HG02938 (cell line): ENCODE data around the gene PDGFRB.

Experiments used
- ATAC-seq: cut with Tn5 transposase; IDR thresholded peaks from one replicate; pipeline ENCODE4 v1.9.1; 2021; ENCODE audit warnings: mild to moderate bottlenecking, moderate library complexity; ENCODE audit not compliant: unreplicated experiment

PDGFRB gene

DNA sequence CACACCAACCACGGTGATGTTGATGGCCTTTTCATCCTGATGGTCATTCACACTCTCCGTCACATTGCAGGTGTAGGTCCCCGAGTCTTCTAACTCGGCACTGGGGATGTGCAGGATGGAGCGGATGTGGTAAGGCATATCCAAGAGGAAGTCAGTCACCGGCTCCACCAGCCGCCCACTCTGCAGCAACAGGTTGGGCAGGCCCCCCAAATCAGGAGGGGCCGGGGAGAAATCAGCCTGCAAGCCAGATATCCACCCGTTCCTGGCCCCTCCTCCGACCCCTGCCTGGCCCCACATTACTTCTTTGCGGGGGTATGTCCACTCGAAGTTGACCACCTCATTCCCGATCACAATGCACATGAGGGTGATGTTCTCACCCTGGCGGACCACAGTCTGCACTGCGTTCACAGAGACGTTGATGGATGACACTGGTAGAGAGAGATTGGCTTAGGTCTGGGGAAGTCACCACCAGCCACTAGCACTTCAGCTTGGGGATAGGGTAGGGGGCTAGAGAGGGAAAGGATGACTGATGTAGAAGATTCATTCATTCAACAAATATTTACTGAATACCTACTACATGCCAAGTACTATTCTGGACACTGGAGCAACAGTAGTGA is 22.0 kb downstream of the PDGFRB start:
- no peak for ATAC-seq

DNA sequence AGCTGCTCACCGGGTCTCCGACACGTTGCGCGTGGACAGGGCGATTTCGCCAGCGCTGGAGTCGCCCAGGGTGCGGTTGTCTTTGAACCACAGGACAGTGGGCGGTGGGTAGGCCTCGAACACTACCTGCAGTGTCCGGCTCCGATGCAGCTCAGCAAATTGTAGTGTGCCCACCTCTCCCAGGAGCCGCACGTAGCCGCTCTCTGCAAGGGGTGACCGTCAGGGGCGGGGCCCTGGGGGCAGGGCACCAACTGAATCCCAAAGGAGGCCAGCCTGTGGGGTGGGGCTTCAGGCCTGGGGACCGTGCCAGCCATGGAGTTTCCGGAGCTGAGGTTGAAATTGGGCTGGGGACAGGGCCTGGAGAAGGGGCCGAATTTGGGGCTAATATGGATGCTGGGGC is 22.9 kb downstream of the PDGFRB start:
- no peak for ATAC-seq

DNA sequence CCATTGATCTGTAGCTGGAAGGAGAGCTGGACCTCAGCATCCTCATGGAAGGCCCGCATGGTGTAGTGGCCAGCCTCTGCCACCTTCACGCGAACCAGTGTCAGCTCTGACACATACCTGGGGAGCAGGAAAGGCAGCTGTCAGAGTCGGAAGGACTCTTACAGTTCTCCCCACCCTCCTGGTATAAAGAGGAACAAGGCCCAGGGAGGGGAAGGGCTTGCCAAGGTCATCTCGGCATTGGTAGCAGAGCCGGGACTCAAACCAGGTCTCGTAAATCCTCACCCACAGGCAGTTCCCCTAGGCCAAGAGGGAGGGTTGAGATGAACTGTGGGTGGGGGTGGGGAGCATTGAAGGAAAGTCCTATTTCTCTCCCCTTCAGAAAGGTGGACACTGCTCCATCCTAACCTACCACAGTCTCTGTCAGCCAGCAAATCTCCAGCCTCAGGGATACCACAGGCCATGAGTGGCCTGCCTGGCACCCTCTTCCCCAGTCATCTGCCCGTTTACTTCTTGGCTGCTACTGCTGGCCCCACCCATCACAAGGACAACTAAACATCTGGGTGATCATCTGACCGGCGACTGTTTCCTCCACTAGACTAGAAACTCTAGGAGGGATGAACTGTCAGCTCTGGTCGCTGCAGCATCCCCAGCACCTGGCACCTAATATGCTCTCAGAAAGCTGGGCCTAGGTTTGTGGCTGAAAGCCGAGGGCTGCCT is 23.5 kb downstream of the PDGFRB start:
- no peak for ATAC-seq

DNA sequence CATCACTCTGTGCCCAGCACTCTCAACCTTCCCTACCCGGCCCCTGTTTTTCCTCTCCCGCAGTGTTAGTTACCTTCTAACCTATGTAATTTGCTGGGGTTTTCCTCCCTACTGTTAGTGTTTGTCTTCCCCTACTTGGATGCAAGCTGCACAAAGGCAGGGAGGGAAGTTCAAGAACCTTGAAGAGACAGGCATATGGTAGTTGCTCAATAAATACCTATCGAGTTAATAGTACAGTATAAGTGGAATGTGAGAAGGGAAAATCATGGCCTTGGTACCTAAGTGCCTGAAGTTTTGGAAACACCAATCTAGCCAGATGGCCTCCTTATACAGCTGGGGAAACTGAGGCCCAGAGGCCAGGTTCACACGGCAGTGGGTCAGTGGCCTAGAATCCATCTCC is 24.2 kb downstream of the PDGFRB start:
- no peak for ATAC-seq

DNA sequence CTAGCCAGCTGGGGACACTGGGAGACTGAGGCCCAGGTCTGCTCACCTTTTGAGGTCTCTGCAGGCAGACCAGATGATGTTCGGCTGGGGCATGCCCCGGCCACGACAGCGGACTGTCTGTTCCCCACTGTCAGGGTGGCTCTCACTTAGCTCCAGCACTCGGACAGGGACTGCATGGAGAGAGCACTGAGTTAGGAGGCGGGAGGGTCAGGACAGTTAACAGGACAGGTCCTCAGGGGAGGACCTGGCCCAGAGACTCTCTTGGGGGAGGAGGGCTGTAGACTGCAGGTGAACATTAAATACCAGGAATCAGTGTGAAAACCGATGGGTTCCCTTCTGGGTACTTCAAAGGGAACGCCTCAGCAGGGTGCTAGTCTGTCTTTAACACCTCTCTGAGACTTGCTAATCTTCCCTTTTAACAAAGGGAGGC is 25.1 kb downstream of the PDGFRB start:
- ATAC-seq = no peak

DNA sequence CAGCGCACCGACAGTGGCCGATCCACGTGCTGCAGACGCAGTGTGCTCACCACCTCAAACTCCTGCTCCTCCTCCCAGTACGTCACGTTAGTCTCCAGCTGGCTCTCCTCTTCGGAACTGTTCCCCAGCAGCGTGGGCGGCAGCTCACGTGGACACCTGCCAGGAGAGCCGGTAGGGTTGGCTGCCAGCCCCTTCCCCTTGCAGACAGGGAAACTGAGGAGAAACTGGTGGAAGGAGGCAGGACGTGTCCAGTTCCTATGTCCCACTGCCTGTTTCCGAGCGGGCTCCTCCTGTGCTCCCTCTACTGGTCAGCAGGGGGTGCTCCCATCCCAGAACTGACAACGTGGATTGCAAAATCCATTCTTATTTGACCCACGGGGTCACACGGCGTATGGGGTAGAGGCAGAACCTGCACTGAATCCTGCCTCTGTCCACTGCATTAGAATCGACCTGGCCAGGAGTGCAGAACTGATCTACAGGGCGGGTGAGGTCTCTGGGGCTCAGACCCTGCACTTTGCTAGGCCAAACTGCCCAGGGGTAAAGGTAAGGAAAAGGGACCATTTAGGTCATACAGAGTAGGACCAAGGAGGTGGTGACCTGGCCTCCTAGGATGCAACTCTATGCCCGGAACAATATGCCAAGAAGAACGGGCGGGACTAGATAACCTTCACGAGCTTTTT is 25.7 kb downstream of the PDGFRB start:
- ATAC-seq = peak; percentile 61

DNA sequence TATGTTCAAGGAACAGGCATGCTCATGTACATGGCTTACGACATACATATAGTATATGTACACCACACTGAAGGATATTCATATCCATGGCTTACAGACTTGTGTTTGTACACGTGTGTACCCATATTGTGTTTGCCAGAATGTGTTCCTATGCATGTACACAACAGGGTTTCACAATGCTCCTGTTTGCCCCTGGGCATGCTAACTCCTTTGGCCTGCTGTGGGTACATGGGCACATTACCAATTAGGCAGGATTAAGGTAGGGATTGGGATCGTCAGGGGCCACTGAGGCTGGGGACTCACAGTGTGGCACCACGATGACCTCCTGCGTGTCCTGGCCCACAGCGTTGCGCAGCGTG is 26.2 kb downstream of the PDGFRB start:
- no peak for ATAC-seq

DNA sequence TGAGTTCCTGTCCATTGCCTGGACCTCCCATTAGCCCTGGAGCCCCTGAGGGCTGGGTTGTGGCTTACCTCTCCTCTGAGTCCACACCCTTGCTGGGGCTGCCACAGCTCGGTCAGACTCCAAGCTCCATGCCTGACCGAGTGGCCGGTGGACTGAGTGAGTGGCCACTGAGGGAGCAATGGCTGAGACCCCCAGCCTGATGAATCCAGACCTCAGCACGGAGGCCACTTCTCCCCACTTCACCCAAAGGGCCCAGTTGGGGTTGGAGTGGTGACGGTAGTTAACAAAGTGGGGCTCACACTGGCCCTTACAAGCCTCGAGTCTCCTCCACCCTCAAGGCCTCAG is 28.8 kb downstream of the PDGFRB start:
- ATAC-seq = no peak

DNA sequence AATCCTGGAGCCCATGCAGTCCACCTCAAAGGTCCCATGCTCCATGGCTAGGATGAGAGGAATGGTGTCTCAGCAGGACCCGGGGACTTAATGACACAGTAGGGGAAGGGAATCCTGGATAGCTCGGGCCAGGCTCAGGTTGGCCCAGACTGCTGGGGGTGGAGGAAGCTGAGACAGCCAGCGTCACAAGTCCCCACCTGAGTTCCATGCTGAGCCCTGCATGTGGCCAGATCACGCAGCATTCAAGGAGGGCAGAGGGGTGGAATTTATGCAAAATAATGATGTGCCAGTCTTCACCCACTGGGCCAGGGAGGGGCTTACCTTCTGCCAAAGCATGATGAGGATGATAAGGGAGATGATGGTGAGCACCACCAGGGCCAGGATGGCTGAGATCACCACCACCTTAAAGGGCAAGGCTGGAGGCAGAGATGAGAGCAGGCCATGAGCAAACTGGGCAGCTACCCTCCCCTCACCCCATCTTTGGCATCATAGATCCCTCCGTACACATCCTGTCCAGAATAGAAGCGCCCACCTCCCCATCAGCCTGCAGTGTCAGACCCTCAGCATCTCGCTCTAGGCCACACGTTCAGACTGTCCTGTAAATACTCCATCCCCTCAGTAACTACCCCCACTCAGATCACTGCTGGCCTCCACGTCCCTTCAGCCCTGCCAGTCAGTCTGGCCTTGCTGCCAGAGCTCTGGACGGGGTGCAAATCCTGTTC is 29.3 kb downstream of the PDGFRB start:
- no peak for ATAC-seq

DNA sequence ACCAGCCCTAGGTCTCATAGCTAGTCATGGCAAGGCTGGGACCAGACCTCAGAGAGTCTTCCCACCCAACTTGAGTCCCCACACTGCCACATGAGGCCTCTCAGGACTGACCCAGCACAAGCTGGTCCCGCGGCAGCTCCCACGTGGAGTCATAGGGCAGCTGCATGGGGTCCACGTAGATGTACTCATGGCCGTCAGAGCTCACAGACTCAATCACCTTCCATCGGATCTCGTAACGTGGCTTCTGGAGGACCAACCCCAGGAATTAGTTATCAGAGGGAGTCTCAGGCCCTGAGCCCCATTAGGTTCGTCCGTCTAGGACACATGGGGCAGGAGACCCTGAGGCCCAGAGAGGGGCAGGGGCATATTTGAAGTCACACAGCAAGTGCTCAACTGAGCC is 30.3 kb downstream of the PDGFRB start:
- no peak for ATAC-seq

DNA sequence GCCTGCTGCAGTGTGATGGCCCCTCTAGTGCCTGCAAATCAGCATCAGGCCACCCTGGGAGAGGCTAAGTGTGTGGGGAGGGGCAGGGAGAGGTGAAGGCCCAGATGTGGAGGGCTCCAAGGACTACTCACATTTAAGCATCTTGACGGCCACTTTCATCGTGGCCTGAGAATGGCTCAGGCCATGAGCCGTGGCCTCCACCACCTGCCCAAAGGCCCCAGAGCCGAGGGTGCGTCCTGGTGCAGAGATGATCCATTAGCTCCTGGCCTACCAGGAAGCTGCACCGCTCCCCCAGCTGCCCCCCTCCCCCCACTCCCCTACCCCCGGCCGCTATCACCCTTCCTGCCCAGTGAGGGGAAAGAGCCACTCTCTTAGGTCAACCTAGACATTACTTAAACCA is 31.0 kb downstream of the PDGFRB start:
- ATAC-seq = no peak

DNA sequence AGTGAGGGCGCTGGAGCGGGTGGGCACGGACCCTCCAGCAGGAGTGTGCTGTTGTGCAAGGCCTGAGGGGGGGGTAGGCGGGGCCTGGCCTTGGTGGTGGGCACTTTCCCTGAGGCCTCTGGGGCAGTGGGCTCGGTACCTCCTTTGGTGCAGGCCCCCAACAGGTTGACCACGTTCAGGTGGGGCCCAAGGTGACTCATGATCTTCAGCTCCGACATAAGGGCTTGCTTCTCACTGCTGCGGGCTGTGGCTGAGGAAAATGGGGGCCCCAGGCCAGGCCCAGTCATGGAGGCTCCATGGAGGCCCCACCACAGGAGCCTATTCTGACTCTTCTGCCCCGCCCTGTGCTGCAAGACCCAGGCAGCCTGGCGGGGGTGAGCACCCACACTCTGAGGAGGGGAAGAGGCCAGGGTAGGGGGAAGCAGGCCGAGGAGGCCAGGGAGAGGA is 31.5 kb downstream of the PDGFRB start:
- ATAC-seq = no peak

DNA sequence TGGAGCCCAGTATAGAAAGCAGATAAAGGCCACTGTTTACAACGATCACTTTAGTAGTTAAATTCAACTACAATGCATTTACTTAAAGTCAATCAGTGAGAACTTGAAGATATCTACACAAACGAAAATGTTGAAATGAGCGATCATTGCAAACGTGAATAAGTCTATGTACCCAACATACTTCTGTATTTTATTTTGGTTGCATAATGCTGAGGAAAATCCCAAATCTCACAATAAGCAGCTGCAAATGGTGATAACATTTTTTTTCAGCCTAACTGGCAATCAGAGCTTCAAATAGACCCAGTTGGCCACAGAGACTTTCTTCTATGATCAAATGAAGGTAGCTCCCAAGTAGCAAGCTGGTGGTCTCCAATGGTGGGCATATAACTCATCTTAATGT is 32.1 kb downstream of the PDGFRB start:
- ATAC-seq = no peak

DNA sequence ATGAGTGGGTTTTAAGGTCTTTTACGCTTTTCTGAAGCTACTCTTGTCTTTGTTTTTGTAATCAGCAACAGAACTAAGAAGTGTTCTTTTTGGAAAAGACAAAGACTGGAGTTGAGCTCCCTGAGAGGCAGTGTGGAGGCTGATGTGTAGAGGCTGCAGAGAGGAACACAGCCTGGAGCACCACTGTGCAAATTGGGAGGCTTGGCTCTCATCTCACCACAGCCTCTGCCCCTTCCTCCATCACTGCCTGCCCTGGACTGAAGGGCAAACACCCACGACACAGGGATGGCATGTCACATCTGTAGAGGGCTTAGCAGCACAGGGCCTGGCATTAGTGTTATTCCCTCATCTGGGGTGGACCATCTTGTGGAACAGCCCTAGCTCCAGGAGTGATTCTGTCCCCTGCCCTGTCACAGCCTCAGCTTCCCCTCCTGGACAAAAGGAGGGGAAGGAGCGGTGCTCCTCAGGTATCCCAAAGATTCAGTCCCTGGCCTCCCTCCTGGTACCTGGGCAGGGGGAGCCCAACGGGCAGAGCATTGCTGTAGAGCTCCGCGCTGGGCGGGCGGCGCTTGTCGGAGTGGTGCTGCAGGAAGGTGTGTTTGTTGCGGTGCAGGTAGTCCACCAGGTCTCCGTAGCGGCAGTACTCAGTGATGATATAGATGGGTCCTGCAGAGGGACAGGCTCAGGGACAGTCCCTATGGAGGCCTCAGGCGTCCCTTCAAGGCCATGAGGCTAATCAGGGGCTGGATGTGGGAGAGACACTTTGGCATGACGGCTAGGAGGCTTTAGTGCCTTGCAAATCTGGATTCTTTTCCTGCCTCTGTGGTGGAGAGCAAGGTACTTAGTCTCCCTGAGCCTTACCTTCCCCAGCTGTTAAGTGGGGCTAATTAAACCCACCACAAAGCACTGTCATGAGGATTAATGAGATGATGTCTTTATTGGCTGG is 32.8 kb downstream of the PDGFRB start:
- no peak for ATAC-seq

DNA sequence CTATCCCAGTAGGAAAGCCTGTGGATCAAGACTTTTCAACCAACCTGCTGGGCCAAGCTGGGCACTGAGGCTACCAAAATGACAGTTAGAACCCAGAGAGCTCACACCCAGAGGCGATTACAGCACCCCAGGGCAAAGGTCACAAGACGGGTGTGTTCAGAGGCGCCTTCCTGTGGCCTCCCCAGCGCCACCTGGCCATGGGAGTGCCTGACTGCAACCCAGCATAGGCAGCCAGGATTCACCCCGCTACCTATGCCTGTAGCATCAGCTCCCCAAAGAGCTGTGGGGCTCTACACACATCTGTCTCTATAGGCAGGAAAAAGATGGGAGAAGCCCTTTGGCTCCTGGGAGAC is 33.5 kb downstream of the PDGFRB start:
- ATAC-seq = no peak

DNA sequence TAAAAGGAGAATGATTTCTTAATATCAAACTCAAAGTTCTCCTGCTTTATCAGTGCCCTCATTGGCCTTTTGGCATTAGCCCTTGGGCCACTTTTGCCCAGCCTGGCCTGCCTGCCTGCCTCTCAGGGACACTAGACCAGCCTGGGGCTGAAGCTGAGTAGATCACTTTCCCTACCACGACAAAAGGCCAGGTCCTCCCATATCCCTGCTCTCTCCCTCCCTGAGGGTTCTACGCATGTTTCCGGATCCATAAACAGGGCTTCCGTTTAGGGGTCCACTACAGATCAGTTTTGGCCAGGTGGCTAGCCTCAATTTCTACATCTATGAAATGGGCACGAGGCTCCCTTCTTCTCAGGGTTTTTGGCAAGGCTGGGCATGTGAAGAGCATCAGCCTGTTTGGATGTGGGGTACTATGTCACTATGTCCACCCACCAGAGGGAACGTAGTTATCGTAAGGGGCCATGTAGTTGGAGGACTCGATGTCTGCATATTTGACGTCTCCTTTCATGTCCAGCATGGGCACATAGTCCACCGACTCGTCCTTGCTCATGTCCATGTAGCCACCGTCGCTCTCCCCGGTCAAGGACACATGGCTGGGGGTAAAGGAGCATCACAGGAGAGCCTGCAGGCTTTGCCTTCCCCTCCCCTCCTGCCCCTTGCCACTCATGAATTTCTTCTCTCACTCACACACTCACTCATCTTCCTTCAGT is 34.0 kb downstream of the PDGFRB start:
- ATAC-seq = no peak

DNA sequence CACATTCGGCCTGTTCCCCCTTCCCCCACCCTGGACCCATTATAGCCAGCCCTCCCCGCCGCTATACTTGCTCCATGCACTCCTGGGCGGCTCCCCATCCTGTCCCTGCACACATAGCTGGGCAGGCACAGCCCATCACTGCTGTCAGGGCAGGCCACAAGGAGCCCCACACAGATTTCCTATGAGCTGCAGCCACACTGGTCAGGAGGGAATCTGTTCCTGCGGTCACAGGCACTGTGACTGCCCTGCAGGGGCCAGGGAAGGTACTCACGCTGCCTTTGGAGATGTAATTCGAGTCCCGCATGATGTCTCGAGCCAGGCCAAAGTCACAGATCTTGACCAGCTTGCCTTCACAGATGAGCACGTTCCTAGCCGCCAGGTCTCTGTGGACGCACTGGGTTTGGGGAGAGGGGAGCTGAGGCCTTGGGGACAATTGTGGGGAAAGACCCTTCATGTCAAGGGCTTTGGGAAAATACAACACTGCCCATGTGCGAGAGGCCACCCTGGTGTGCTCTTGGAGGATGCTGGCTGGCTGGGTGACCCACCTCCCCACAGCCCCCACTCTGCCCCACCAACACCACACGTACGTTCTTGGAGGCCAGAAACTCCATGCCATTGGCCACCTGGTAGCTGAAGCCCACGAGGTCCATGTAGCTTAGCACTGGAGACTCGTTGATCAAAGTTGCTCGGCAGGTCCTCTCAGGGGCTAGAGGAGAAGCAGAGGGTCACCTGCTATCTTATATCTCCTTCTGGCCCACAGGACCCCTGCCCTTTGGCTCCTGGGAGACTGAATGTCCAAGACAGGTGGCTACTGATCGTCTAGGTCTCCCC is 34.8 kb downstream of the PDGFRB start:
- no peak for ATAC-seq

DNA sequence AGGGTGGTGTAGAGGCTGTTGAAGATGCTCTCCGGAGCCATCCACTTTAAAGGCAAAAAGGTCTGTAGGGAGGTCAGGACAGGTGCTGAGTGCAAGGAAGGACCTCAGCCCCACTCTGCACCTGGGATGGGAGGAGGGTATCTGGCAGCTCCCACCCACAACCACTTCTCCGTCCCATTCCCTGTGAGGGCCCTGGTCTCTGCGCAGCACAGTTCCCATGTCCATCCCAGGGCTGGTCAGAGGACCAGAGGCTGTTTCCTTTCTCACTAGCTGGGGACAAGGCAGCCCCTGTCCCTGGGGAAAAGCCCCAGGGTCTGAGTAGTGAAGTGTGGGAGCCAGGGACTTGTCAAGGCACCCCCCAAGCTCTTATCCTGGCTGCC is 35.6 kb downstream of the PDGFRB start:
- no peak for ATAC-seq

DNA sequence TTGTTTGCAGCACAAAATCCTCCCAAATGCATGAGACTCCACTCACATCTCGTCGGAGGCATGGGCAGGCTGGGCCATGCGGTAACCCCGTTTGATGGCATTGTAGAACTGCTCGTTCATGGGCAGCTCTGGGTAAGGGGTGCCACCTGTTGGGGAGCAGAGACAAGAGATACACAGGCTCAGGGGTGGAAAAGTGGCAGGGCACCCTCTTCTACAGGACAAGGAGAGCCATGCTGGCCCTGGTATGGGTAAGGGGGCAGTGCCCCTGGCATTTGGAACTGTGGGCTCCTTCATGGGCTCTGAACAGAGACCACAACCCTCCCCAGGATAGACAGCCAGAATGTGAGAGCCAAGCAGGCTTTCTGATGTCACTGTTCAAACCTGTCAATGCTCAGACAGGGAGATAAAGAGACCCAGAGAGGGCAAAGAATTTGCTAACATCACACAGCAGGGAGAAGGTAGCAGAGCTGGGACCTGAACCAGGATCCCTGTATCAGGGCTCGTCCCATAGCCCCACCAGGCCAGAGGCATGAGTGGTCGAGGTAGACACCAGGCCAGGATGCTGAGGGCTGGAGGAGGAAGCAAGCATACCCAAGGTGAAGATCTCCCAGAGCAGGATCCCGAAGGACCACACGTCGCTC is 36.1 kb downstream of the PDGFRB start:
- ATAC-seq = no peak
